HT1080 (cell line): ENCODE results near the gene ACTRT3. TPM values are rescaled to one million over a fixed set of nuclear protein-coding genes. Genes with fewer than 3 reads are reported as not detected.
"Not testable (repeated sequence)": the region's sequence is repeated elsewhere in the genome, so short reads cannot be mapped to it uniquely, and the experiment has no call there.

Experiments used
- DNase-seq: peaks from one replicate; pipeline ENCODE4 v3.0.0-alpha.2; 2015; ENCODE audit warnings: low read depth
- total RNA-seq: library from RNA; depleted of rRNA; stranded (reverse); fragments of >200 nt; shearing (Covaris generic); gene quantifications from 2 replicates; pipeline ENCODE4 v1.2.3, GENCODE V29; 2014

Gene ACTRT3
- total RNA-seq, 1 experiment from 2014 or later, result not detected

DNA sequence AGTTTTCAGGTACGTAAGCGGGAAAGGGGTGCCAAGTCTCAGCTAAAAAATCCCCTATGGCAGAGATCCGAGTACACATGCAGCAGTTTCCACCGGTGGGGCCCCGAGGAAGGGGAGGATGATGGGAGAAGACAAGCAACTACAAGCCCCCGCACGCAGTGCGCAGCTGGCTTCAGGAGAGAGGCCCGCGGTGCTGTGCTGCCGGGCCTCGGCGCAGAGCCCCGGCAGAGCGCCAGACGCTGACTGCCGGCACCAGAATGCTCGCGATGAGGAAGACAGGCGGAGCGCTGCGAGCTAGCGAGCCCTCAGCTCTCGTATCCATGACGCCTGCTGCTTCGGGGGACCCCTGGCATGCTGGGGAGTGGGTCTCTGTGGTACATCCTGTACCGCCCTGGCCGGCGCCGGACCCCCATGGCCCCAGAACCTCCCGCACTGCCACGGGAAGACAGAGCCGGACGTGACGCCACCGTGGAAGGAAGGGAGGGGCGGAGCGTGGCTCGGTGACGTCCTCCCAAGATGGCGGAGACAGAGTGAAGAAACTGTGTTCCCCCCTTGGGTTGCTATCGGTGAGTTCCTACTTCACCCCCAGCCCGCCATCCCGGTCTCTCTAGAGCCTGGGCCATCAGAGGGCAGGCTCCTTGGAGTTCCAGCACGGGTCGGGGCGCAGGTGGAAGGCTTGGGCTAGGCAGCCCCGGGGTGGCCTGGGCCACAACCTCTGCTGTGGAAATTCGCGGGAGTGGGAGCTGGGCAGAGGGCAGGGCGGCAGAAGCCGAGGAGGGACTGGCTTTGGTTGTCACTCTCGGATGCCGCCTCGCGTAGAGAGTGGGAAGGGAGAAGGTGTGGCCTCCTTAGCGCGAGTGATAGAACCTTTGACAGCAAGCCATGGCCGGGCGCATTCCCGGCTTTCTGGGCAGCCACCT lies 3.8 kb upstream of the ACTRT3 start, which contains the start of gene MYNN:
Gene MYNN, plus strand, starts transcription at position 500 of the 920 bp plus-strand sequence. CDS start 900 bp downstream, outside the sequence.
- DNase-seq, result peak; percentile 91

GRCh38 chr3:169772305-169772896 lies 3.0 kb upstream of the ACTRT3 start:
- DNase-seq, result peak; percentile 82

- DNase-seq, result peak; percentile 90
Observed at GRCh38 chr3:169771497-169772304, 2.3 kb upstream of the ACTRT3 start.

DNA sequence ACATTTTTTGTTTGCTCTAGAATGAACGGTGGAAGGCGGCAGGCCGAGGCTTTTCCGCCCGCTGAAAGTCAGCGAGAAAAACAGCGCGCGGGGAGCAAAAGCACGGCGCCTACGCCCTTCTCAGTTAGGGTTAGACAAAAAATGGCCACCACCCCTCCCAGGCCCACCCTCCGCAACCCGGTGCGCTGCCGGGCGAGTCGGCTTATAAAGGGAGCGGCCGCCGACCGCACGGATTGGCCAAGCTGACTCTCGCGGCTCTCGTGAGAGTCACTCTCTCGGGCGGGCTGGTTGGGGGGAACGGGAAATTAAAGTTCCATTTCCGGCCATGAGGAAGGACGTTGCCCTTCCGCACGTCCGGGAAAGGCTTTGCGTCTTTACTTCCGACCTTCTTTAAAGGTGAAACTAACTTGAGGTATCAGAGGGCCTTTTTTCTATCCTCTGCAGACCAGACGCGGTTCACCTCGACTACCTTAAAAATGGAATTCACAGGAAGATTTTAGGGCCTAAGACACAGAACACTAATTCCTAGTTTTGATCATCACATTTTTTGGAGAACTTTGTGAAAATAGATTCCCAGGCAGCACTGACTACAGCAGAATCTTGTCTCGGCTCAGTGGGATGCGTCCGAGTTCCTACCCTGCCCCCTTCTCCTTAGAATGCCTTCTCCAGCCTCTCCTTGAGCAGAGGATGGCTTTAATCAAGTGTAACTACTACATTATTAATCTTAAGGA lies 4.3 kb downstream of the ACTRT3 start, which contains the start of gene TERC:
Gene TERC, minus strand, starts transcription at position 179 of the 731 bp plus-strand sequence.
- peak; percentile 91 for DNase-seq

DNA sequence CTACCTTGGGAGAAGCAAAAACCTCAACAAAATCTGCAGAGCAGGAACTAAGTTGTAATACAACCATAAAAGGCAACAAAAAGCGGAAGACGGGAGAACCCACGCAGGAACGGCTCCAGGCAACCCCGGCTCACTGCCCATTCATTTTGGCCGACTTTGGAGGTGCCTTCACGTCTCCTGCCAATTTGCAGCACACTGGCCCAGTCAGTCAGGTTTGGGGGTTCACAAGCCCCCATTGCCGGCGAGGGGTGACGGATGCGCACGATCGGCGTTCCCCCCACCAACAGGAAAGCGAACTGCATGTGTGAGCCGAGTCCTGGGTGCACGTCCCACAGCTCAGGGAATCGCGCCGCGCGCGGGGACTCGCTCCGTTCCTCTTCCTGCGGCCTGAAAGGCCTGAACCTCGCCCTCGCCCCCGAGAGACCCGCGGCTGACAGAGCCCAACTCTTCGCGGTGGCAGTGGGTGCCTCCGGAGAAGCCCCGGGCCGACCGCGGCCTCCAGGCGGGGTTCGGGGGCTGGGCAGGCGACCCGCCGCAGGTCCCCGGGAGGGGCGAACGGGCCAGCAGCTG lies 5.0 kb downstream of the ACTRT3 start:
- peak; percentile 43 for DNase-seq

GRCh38 chr3:169760479-169760878 lies 8.9 kb downstream of the ACTRT3 start:
- peak; percentile 92 for DNase-seq

DNA sequence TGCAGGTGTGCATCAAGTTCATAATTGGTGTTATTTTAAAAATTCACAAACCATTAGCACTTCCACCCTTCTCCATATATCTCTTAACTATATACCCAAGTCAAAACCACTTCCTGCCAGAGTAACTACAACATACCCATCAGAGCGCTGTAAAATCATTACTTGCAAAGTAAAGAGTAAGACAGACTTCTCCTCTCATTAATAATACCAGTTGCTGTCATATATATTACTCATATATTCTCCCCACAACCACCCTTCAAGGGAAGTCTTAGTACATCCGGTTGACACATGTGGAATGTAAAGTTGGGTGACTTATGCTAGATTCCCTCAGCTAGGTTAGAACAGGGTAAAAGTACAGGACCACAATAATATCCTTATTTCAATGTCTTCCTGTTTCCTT lies 10.1 kb downstream of the ACTRT3 start:
- DNase-seq, result peak; percentile 94

- no peak for DNase-seq
Observed at GRCh38 chr3:169758359-169758994, 10.9 kb downstream of the ACTRT3 start.

DNA sequence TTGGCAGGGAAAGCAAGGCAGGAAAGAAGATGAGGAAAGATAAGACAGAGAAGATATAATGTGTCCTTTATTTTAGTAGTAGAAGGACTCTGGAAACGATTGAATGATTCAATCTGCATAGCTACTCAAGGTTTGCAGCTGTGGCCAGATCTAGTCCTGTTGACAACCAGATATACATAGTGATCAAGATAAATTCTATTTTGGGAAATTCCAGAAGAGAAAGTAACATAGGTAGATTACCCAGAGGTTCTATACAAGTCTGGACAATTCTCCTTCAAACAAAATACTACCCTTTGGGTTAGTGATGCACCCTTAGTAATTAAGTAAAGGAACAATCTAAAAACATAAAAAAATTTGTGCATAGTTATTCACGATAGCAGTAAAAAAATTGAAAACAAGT lies 13.9 kb downstream of the ACTRT3 start:
- no peak for DNase-seq

- DNase-seq, result no peak
Observed at GRCh38 chr3:169754711-169755110, 14.7 kb downstream of the ACTRT3 start.

GRCh38 chr3:169751875-169752274 lies 17.5 kb downstream of the ACTRT3 start:
- DNase-seq, result no peak

DNA sequence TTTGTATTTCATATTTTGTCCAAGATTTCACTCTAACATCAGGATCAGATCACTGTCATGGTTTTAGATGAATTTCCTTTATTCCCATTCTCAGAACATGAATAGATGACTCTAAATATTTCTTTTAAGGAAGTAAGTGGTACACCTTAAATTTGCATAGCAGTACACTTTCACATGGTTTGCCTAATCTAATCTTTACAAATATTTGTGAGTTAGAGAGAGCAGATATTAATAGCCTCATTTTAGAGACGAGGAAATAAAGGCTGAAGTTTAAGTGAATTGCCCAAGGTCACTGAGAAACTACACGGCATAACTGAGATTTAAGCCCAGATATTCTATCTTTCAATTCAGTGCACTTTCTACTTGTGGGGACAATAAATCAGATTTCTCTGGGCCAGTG lies 18.7 kb downstream of the ACTRT3 start:
- no peak for DNase-seq

DNA sequence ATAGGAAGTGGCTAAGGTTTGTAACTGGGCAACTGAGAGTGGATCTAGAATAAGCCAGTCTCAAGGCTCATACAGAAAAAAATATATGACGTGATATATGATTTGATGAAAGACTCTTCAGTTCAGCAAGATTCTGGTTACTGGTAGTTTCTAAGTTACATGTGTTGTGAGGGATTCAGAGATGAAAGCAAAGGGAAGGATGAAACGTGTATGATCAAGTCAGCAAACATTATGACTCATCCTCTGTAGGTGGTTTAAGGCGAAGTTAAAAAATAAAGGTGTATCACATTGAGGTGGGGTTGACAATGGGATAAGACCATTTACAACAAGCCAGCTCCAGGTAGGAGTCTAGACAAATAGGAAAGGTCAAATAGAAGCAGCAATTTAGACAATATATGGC lies 20.7 kb downstream of the ACTRT3 start:
- DNase-seq, result peak; percentile 39

DNA sequence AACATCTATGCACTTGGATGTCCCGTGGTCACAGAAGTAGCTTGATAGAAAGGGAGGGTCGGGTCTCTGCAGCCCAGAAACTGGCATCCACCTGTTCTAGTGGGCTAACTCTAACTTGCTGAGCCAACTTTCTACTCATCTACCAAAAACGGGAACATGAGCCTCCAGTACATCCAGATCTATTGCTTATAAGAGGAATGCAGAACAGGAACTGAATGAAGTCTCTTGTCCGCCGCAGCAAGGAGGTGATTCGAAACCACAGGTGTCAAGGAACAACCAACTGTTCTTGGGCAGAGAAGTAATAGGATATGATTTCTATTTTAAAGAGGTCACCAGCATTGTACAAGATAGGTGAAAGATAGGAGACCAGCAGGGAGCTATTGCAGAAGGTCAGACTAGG lies 22.4 kb downstream of the ACTRT3 start:
- no peak for DNase-seq

- DNase-seq, result peak; percentile 59
Observed at GRCh38 chr3:169744366-169745054, 24.9 kb downstream of the ACTRT3 start.

- no peak for DNase-seq
Observed at GRCh38 chr3:169739067-169739466, 30.3 kb downstream of the ACTRT3 start.

DNA sequence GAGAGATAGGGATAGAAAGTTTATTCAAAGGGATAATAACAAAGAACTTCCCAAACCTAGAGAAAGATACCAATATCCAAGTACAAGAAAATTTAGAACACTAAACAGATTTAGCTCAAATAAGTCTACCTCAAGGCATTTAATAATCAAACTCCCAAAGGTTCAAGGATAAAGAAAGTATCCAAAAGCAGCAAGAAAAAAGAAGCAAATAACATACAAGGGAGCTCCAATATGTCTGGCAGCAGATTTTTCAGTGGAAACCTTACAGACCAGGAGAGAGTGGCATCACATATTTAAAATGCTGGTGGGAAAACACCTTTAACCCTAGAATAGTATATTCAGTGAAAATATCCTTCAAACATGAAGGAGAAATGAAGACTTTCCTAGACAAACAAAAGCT lies 37.5 kb downstream of the ACTRT3 start:
- not testable (repeated sequence) for DNase-seq

- no peak for DNase-seq
Observed at GRCh38 chr3:169722724-169723123, 46.6 kb downstream of the ACTRT3 start.

DNA sequence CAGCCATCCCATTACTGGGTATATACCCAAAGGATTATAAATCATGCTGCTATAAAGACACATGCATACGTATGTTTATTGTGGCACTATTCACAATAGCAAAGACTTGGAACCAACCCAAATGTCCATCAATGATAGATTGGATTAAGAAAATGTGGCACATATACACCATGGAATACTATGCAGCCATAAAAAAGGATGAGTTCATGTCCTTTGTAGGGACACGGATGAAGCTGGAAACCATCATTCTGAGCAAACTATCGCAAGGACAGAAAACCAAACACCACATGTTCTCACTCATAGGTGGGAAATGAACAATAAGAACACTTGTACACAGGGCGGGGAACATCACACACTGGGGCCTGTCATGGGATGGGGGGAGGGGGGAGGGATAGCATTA lies 50.9 kb downstream of the ACTRT3 start:
- not testable (repeated sequence) for DNase-seq
